ENCODE measurements around the gene NR6A1.

DNA sequence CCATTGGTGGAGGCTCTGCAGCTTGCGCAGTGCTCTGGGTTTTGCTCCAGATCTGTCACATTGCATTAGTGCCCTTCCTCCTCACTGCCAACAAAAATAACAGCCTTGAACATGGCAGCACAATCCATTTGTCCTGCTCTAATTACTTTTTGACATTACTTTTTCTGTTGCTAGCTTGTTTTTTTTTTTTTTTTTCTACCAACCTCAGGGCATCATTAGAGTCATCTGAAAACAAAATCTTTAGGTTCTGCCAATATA, 146.4 kb downstream of the NR6A1 start:
- TF ChIP-seq, protein P1, sequence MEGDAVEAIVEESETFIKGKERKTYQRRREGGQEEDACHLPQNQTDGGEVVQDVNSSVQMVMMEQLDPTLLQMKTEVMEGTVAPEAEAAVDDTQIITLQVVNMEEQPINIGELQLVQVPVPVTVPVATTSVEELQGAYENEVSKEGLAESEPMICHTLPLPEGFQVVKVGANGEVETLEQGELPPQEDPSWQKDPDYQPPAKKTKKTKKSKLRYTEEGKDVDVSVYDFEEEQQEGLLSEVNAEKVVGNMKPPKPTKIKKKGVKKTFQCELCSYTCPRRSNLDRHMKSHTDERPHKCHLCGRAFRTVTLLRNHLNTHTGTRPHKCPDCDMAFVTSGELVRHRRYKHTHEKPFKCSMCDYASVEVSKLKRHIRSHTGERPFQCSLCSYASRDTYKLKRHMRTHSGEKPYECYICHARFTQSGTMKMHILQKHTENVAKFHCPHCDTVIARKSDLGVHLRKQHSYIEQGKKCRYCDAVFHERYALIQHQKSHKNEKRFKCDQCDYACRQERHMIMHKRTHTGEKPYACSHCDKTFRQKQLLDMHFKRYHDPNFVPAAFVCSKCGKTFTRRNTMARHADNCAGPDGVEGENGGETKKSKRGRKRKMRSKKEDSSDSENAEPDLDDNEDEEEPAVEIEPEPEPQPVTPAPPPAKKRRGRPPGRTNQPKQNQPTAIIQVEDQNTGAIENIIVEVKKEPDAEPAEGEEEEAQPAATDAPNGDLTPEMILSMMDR (IDR thresholded peaks at IDR 0.05): no peak
- TF ChIP-seq EP300 (IDR thresholded peaks at IDR 0.05): no peak
